ENCODE results near the gene KATNB1.

Gene KATNB1

GRCh38 chr16:57785924-57786323, 50.4 kb downstream of the KATNB1 start:
- no peaks in the 10 kb centered on the region for H3K4me1 ChIP-seq (ENCODE audit: control insufficient read depth in 1 of 2, insufficient read depth in 1 of 2, low read depth in 1 of 2, low read length in 1 of 2)
- no peaks in the 10 kb centered on the region for H3K36me3 ChIP-seq
- no peak overlapping the region for H3K4me3 ChIP-seq (ENCODE audit: low read depth in 1 of 2, low read length in 1 of 2)
- no peak for TF ChIP-seq CTCF (IDR thresholded peaks at IDR 0.05)
- no peaks in the 10 kb centered on the region for H3K27me3 ChIP-seq
- H3K27ac ChIP-seq, result no peak overlapping the region
- H3K9me3 ChIP-seq, result no peaks in the 10 kb centered on the region

DNA sequence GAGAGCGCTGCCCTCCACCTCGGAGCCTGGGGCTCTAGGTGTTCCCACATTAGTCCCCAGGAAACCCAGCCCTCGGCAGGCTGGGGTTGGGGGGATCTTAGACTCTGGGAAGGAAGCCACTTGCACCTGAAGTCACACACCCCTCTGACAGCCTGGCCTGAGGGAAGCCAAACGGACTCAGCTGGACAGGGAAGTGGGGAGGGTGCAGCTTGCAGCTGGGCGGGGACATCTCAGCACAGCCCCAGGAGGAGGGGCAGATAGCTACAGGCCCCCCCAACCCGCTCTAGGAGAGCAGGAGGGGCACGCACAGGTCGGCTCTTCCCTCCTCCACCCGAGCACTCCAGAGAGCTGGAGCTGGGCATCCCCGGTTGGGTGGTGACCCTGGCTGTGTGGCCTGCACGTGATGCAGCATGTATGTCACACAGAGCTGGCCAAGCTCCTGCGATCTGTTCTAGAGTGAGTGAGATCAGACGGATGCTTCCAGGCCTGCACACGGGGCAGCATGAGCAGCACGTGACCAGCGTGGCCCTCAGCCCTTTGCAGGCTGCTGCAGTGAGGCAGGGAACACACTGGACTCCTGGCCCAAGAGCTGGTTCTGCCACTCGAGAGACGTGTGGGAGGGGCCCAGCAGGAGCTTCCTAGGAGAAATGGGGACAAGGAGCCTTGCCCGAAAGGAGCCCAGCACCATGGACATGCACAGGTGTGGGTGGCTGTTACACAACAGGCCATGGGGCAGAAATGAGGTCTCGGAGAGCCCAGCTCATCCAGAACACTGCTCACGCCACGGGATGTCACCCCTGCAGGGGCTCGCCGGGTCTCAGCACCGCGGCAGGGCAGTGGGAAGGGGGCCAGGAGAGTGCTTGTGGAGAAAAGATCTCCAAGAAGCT, 51.3 kb downstream of the KATNB1 start:
- no peak for TF ChIP-seq CTCF (IDR thresholded peaks at IDR 0.05)
- no peak overlapping the region for H3K27ac ChIP-seq
- H3K4me3 ChIP-seq (ENCODE audit: low read depth in 1 of 2, low read length in 1 of 2), result no peak overlapping the region
- no peaks in the 10 kb centered on the region for H3K9me3 ChIP-seq
- H3K4me1 ChIP-seq (ENCODE audit: control insufficient read depth in 1 of 2, insufficient read depth in 1 of 2, low read depth in 1 of 2, low read length in 1 of 2), result no peaks in the 10 kb centered on the region
- H3K36me3 ChIP-seq, result no peaks in the 10 kb centered on the region
- H3K27me3 ChIP-seq, result no peaks in the 10 kb centered on the region

DNA sequence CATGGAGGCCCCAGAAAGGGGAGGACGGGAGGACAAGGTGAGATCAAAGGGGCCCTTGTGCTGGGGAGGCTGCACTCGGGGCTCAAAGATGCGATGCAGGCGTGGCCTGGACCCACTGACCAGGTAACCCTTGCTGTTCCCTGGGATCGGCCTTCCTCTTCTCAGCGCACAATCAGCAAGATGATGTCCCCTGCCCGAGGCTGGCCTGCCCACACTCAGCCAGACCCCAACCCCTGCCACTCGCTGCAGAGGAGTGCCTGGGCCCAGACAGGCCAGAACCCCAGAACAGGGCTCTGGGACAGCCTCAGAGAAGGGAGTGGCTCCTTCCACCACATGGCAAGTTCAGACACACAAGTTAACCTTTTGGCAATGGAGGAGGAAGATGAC, 51.9 kb downstream of the KATNB1 start:
- Histone ChIP-seq H3K4me1 (ENCODE audit: control insufficient read depth in 1 of 2, insufficient read depth in 1 of 2, low read depth in 1 of 2, low read length in 1 of 2) (no peaks in the 10 kb centered on the region), H3K27ac (no peak overlapping the region), H3K27me3 (no peaks in the 10 kb centered on the region), H3K9me3 (no peaks in the 10 kb centered on the region), H3K36me3 (no peaks in the 10 kb centered on the region), H3K4me3 (ENCODE audit: low read depth in 1 of 2, low read length in 1 of 2) (no peak overlapping the region)
- no peak for TF ChIP-seq CTCF (IDR thresholded peaks at IDR 0.05)

- H3K36me3 ChIP-seq, result no peaks in the 10 kb centered on the region
These were observed 52.8 kb downstream of the KATNB1 start for GRCh38 chr16:57788252-57788841.

DNA sequence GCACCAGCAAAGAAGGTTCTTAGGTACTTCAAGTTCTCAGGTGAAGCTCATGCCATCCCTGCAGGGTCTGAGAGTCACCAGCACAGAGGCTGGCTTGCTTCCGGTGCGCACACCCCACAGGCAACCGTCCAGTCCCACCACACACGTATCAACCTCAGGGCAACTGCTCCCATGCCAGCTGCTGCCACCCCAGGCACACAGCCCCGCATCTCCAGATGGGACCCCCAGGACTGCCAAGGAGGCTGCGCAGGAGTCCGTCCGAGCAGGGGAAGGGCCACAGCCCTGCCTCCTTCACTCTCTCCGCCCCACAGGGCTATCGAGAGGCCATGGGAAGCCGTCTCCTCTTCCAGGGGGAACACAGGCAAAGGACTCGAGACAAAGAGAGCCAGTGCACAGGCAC, 53.4 kb downstream of the KATNB1 start:
- H3K27me3 ChIP-seq, result no peaks in the 10 kb centered on the region
- no peak overlapping the region for H3K27ac ChIP-seq
- no peaks in the 10 kb centered on the region for H3K9me3 ChIP-seq
- no peak for TF ChIP-seq CTCF (IDR thresholded peaks at IDR 0.05)
- no peaks in the 10 kb centered on the region for H3K4me1 ChIP-seq (ENCODE audit: control insufficient read depth in 1 of 2, insufficient read depth in 1 of 2, low read depth in 1 of 2, low read length in 1 of 2)
- H3K36me3 ChIP-seq, result no peaks in the 10 kb centered on the region
- no peak overlapping the region for H3K4me3 ChIP-seq (ENCODE audit: low read depth in 1 of 2, low read length in 1 of 2)

More at GRCh38 chr16:57788252-57788841, 52.8 kb downstream of the KATNB1 start:
- H3K27me3 ChIP-seq, result no peaks in the 10 kb centered on the region
- no peak for TF ChIP-seq CTCF (IDR thresholded peaks at IDR 0.05)
- no peaks in the 10 kb centered on the region for H3K9me3 ChIP-seq
- no peaks in the 10 kb centered on the region for H3K4me1 ChIP-seq (ENCODE audit: control insufficient read depth in 1 of 2, insufficient read depth in 1 of 2, low read depth in 1 of 2, low read length in 1 of 2)
- H3K4me3 ChIP-seq (ENCODE audit: low read depth in 1 of 2, low read length in 1 of 2), result no peak overlapping the region
- H3K27ac ChIP-seq, result no peak overlapping the region
